Lower leg skin (tissue), 3 donors: ENCODE results near the gene KCNN4.

Source experiments
- POLR2A ChIP-seq, 2 donors: fragments of 450-650 bp; IDR thresholded peaks; one replicate each; pipeline ENCODE4 v1.6.1; 2016 to 2017; ENCODE audit warnings: antibody characterized with exemption in 2 of 2, mild to moderate bottlenecking in 1 of 2, moderate library complexity in 1 of 2
- TF ChIP-seq, protein P1 (sequence below), 3 donors: fragments of 450-650 bp; IDR thresholded peaks; one replicate each; pipeline ENCODE4 v1.5.1; 2016; ENCODE audit warnings: antibody characterized with exemption in 3 of 3, mild to moderate bottlenecking in 3 of 3, moderate library complexity in 2 of 3

DNA sequence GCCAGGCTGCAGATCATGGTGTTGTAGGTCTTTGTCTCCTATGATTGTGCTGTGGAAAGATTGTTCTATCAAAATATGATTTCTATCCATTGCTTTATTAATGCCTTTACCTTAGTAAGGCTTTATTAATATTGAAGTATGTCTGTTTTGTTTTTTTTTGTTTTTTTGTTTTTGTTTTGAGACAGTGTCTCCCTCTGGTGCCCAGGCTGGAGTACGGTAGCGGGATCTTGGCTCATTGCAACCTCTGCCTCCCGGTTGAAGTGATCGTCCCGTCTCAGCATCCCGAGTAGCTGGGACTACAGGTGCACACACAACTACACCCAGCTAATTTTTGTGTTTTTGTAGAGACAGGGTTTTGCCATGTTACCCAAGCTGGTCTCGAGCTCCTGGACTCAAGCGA lies 57.2 kb downstream of the KCNN4 start:
- TF ChIP-seq, protein P1, sequence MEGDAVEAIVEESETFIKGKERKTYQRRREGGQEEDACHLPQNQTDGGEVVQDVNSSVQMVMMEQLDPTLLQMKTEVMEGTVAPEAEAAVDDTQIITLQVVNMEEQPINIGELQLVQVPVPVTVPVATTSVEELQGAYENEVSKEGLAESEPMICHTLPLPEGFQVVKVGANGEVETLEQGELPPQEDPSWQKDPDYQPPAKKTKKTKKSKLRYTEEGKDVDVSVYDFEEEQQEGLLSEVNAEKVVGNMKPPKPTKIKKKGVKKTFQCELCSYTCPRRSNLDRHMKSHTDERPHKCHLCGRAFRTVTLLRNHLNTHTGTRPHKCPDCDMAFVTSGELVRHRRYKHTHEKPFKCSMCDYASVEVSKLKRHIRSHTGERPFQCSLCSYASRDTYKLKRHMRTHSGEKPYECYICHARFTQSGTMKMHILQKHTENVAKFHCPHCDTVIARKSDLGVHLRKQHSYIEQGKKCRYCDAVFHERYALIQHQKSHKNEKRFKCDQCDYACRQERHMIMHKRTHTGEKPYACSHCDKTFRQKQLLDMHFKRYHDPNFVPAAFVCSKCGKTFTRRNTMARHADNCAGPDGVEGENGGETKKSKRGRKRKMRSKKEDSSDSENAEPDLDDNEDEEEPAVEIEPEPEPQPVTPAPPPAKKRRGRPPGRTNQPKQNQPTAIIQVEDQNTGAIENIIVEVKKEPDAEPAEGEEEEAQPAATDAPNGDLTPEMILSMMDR (IDR thresholded peaks at IDR 0.05): no peak
- TF ChIP-seq POLR2A (IDR thresholded peaks at IDR 0.05): no peak
